Measurements from ENCODE around the gene CYB561. TPM values are rescaled to one million over a fixed set of nuclear protein-coding genes. Genes with fewer than 3 reads are reported as not detected.

Gene CYB561
- total and polyA plus RNA-seq, 9 of the 15 experiments (the other 6 are each of a cell fraction or from before 2014, with no cell fraction given) = 4.0 to 30.8 (median 17.4) TPM

DNA sequence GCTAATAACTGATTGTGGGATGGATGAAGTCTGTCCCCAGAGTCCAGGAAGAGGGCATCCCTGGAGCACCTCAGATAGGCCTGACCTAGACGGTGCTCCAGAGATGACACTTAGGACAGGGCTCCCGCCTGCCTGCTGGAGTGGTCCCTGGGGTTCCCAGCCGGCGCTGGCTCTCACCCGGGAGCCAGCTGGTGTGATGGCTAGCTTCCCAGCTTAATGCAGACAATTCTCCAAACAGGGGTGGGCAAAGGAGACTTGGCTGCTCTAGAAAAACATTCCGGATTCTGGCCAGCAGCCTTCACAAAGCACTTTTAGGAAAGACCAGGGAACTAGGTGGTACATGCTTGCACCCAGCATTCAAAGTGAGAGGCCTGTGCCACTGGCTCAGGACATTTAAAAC, 49.4 kb upstream of the CYB561 start:
- DNase-seq (ENCODE audit: extremely low read depth in 1 of 4, low spot score in 3 of 4) (no peak), ATAC-seq (no peak), FAIRE-seq (no peak)
- Histone ChIP-seq H3K9me3 (replicated peaks; ENCODE audit: control insufficient read depth, insufficient read depth, low read depth, low read length) (no peaks in the 10 kb centered on the region), H3K27me3 (ENCODE audit: control insufficient read depth in 2 of 2, insufficient read depth in 2 of 2, low read length in 2 of 2) (peaks cover 33 to 57% of the 10 kb centered on the region in 2 experiments; a peak in 4 of 5 replicates), H4K20me1 (replicated peaks; ENCODE audit: control insufficient read depth, insufficient read depth, low read length) (peaks cover 3% of the 10 kb centered on the region; the same call in 1 of the 2 replicates), H3K9ac (ENCODE audit: insufficient read depth in 1 of 2, low read depth in 2 of 2, low read length in 2 of 2) (no peak overlapping the region), H3K9me1 (ENCODE audit: control insufficient read depth, insufficient read depth, low read length) (no peaks in the 10 kb centered on the region), H2AFZ (ENCODE audit: low read depth, low read length) (no peak overlapping the region), H3K4me2 (ENCODE audit: insufficient read depth, low read length) (no peak overlapping the region), H3K36me3 (ENCODE audit: control insufficient read depth, insufficient read depth, low read length) (no peaks in the 10 kb centered on the region), H3K4me1 (replicated peaks in 1 of 2; ENCODE audit: control insufficient read depth in 2 of 2, insufficient read depth in 2 of 2, low read length in 2 of 2) (peaks cover 0 to 26% of the 10 kb centered on the region in 2 experiments; a peak in 2 of 5 replicates), H3K4me3 (no peak overlapping the region), H3K79me2 (ENCODE audit: control insufficient read depth, insufficient read depth, low read length) (no peaks in the 10 kb centered on the region), H3K27ac (ENCODE audit: extremely low read depth, low read depth, low read length) (no peak overlapping the region)
- BruUV-seq (replicated peaks) = no TSS peak
- TF ChIP-seq FOXA3 (CRISPR knock-in tag; conservative IDR thresholded peaks at IDR 0.05 in 1 of 2, IDR thresholded peaks at IDR 0.05 in 1 of 2) = no peak
- TF ChIP-seq SIRT6 (IDR thresholded peaks at IDR 0.05; ENCODE audit: low read depth, low read length) = no peak
- TF ChIP-seq, protein P1, sequence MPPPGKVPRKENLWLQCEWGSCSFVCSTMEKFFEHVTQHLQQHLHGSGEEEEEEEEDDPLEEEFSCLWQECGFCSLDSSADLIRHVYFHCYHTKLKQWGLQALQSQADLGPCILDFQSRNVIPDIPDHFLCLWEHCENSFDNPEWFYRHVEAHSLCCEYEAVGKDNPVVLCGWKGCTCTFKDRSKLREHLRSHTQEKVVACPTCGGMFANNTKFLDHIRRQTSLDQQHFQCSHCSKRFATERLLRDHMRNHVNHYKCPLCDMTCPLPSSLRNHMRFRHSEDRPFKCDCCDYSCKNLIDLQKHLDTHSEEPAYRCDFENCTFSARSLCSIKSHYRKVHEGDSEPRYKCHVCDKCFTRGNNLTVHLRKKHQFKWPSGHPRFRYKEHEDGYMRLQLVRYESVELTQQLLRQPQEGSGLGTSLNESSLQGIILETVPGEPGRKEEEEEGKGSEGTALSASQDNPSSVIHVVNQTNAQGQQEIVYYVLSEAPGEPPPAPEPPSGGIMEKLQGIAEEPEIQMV (tag; conservative IDR thresholded peaks at IDR 0.05; ENCODE audit: low read depth) = no peak
- TF ChIP-seq ZNF431 (CRISPR knock-in tag; IDR thresholded peaks at IDR 0.05) = no peak
- no peak for TF ChIP-seq ZNF324 (CRISPR knock-in tag; IDR thresholded peaks at IDR 0.05)
- in situ Hi-C loops (cut with MboI) (no loop called here), intact Hi-C loops (cut with micrococcal nuclease) (no loop called here)
- 5% methylated on average over 6 of the region's 6 CpGs for WGBS (ENCODE audit: insufficient coverage, low coverage, missing lambda C conversion rate)
- ChIA-PET POLR2A (interaction anchor here (1.3 to 1.6 kb wide), 2 partner anchors 10 to 59 kb away, joined by 3 to 5 read pairs; no protein-coding TSS in a partner anchor), CTCF (ENCODE audit: low intra/inter-chr PET ratio) (no interaction called here)
